OCI-LY7 (cell line): ENCODE data around the gene CYB5R3. TPM values are rescaled to one million over a fixed set of nuclear protein-coding genes. Genes with fewer than 3 reads are reported as not detected.
A peak's percentile ranks its signal among the peaks of the same experiment; 100 is the strongest.

ENCODE experiments used
- BruUV-seq: library from RNA; stranded (reverse); fragments of 400-500 nt; replicated peaks from 2 replicates; lab custom pipeline; 2021; lab: Mats Ljungman, UMichigan
- CTCF ChIA-PET: fragments of 300-600 bp; sonication (Branson Sonifier 250); formaldehyde crosslinking; loops from one replicate; lab custom pipeline; 2022; ENCODE audit warnings: antibody characterized with exemption; ENCODE audit not compliant: unreplicated experiment; lab: Charles Lee
- POLR2A ChIA-PET: fragments of 300-600 bp; sonication (Branson Sonifier 250); formaldehyde crosslinking; loops from one replicate; lab custom pipeline; 2022; ENCODE audit warnings: antibody characterized with exemption; lab: Charles Lee
- DNase-seq: peaks from one replicate; pipeline ENCODE4 v3.0.0-alpha.2; 2015; ENCODE audit warnings: low spot score
- H2AFZ ChIP-seq: fragments of 200-600 bp; sonication (generic), shearing (Covaris generic); 2 replicates; pipeline ENCODE4 v1.6.1; 2014; ENCODE audit warnings: mild to moderate bottlenecking, antibody characterized with exemption, low read length, moderate library complexity
- H3K27ac ChIP-seq: fragments of 200-600 bp; sonication (generic); 2 replicates; pipeline ENCODE4 v1.5.1; 2014; ENCODE audit warnings: mixed run types, low read depth, mild to moderate bottlenecking, moderate library complexity, low read length, inconsistent platforms; ENCODE audit not compliant: poor library complexity, severe bottlenecking
- H3K36me3 ChIP-seq: fragments of 200-600 bp; sonication (generic); 2 replicates; pipeline ENCODE4 v1.6.1; 2014; ENCODE audit warnings: mild to moderate bottlenecking, antibody characterized with exemption, low read length, moderate library complexity, mixed read lengths; ENCODE audit not compliant: insufficient read depth
- H3K4me1 ChIP-seq: fragments of 200-600 bp; sonication (generic); 2 replicates; pipeline ENCODE4 v1.5.1; 2014; ENCODE audit warnings: mild to moderate bottlenecking, low read length; ENCODE audit not compliant: insufficient read depth, poor library complexity, severe bottlenecking
- H3K4me2 ChIP-seq: fragments of 200-600 bp; sonication (generic); 2 replicates; pipeline ENCODE4 v1.6.1; 2014; ENCODE audit warnings: mild to moderate bottlenecking, low read length
- H3K4me3 ChIP-seq: fragments of 200-600 bp; sonication (generic); 2 replicates; pipeline ENCODE4 v1.5.1; 2014; ENCODE audit warnings: mild to moderate bottlenecking, low read depth, low read length; ENCODE audit not compliant: poor library complexity, severe bottlenecking
- H3K79me2 ChIP-seq: fragments of 200-600 bp; sonication (generic); 2 replicates; pipeline ENCODE4 v1.6.1; 2016; ENCODE audit warnings: low read depth, mild to moderate bottlenecking, low read length, moderate library complexity, mixed read lengths; ENCODE audit not compliant: insufficient read depth
- H3K9me2 ChIP-seq: fragments of 200-600 bp; sonication (generic); 2 replicates; pipeline ENCODE4 v1.6.1; 2016; ENCODE audit warnings: mild to moderate bottlenecking, low read length, mixed read lengths; ENCODE audit not compliant: insufficient read depth
- H3K9me3 ChIP-seq: fragments of 200-600 bp; sonication (generic); 2 replicates; pipeline ENCODE4 v1.6.1; 2014; ENCODE audit warnings: mild to moderate bottlenecking, mixed run types, low read length, mixed read lengths
- H4K20me1 ChIP-seq: fragments of 200-600 bp; sonication (generic); 2 replicates; pipeline ENCODE4 v1.6.1; 2014; ENCODE audit warnings: mild to moderate bottlenecking, antibody characterized with exemption, low read length, moderate library complexity, mixed read lengths; ENCODE audit not compliant: insufficient read depth
- CTCF ChIP-seq: fragments of 200-600 bp; sonication (generic); conservative IDR thresholded peaks from 2 replicates; pipeline ENCODE4 v1.5.1; 2014; ENCODE audit warnings: mild to moderate bottlenecking, antibody characterized with exemption, low read length, moderate library complexity, mixed read lengths
- EZH2phosphoT487 ChIP-seq: fragments of 200-600 bp; sonication (generic); IDR thresholded peaks from 2 replicates; pipeline ENCODE4 v1.6.1; 2018; ENCODE audit warnings: low read depth, borderline replicate concordance, mild to moderate bottlenecking, mixed run types, antibody characterized with exemption, low read length, moderate library complexity, mixed read lengths
- intact Hi-C: fragments of 100-400 bp; cut with micrococcal nuclease; formaldehyde crosslinking; loops from one replicate; pipeline ENCODE4 v1.10.0; 2022; ENCODE audit not compliant: unreplicated experiment
- total RNA-seq, 2 experiments: library from RNA; depleted of rRNA in 1 of 2; stranded (reverse); fragments of >200 nt in 1 of 2; shearing (Covaris generic) in 1 of 2; gene quantifications; 2 replicates each; pipeline ENCODE4 v1.2.3, GENCODE V29; 2014 to 2022

Gene CYB5R3
- total RNA-seq, 2 experiments from 2014 or later = 38.0 to 68.9 TPM

GRCh38 chr22:42693763-42694683 is 44.8 kb upstream of the CYB5R3 start:
- H3K27ac ChIP-seq = no peak overlapping the region
- H3K79me2 ChIP-seq = peaks cover 49% of the 10 kb centered on the region; the same call in 1 of the 2 replicates
- H3K4me3 ChIP-seq = no peak overlapping the region
- H3K36me3 ChIP-seq = peaks cover 61% of the 10 kb centered on the region
- intact Hi-C loops = no loop called here
- BruUV-seq = no TSS peak
- no peak for DNase-seq
- H3K9me2 ChIP-seq = no peaks in the 10 kb centered on the region
- no peaks in the 10 kb centered on the region for H4K20me1 ChIP-seq
- POLR2A ChIA-PET = no interaction called here
- peaks cover 72% of the 10 kb centered on the region for H3K4me1 ChIP-seq
- H2AFZ ChIP-seq = no peak overlapping the region
- H3K9me3 ChIP-seq = no peaks in the 10 kb centered on the region
- TF ChIP-seq EZH2phosphoT487 (no peak), CTCF (no peak)
- CTCF ChIA-PET = no interaction called here
- no peak overlapping the region for H3K4me2 ChIP-seq

DNA sequence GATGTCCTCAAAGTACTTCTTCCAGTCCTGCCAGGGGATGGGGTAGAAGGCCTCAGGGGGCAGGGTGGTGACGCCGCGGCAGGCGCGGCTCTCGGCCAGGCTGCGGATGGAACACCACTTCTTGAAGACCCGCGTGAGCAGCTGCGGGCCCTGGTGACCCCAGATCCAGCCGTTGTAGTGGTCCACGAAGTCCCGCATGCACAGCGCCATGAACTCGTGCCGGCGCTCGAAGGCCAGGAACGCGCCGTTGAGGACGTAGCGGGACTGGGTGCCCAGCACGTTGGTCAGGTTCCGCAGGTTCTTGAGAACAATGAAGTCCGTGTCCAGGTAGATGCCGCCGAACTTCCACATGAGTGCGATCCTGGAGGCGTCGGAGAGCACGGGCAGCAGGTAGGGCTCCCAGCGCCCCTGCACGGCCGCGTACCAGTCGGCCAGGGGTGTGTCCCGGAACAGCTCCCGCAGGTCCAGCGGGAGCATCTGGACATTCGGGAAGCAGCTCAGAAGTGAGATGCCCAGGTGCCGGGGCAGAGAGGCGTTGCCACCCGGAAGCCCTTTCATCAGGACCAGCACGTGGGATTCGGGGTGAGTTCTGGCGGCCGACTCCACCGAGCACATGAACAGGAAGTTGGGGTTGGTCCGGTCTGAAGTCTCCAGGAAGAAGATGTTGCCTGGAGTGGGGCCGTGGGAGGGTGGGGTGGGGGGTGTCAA is 44.0 kb upstream of the CYB5R3 start:
- Histone ChIP-seq H3K36me3 (peaks cover 69% of the 10 kb centered on the region), H4K20me1 (no peaks in the 10 kb centered on the region), H2AFZ (no peak overlapping the region), H3K9me3 (no peaks in the 10 kb centered on the region), H3K4me2 (peak overlapping the region; percentile 90), H3K9me2 (no peaks in the 10 kb centered on the region), H3K4me1 (peaks cover 64% of the 10 kb centered on the region), H3K27ac (peak overlapping the region; percentile 62), H3K4me3 (no peak overlapping the region), H3K79me2 (peaks cover 42% of the 10 kb centered on the region; the same call in 1 of the 2 replicates)
- POLR2A ChIA-PET = no interaction called here
- no peak for DNase-seq
- intact Hi-C loops = no loop called here
- CTCF ChIA-PET = no interaction called here
- TF ChIP-seq EZH2phosphoT487 (no peak), CTCF (no peak)
- no TSS peak for BruUV-seq
